ENCODE measurements around the gene FAAP100.
A peak's percentile ranks its signal among the peaks of the same experiment; 100 is the strongest.

The FAAP100 gene

GRCh38 chr17:81524865-81525159, 27.3 kb downstream of the FAAP100 start:
- DNase-seq (ENCODE audit: low read depth in 2 of 2): no peak

DNA sequence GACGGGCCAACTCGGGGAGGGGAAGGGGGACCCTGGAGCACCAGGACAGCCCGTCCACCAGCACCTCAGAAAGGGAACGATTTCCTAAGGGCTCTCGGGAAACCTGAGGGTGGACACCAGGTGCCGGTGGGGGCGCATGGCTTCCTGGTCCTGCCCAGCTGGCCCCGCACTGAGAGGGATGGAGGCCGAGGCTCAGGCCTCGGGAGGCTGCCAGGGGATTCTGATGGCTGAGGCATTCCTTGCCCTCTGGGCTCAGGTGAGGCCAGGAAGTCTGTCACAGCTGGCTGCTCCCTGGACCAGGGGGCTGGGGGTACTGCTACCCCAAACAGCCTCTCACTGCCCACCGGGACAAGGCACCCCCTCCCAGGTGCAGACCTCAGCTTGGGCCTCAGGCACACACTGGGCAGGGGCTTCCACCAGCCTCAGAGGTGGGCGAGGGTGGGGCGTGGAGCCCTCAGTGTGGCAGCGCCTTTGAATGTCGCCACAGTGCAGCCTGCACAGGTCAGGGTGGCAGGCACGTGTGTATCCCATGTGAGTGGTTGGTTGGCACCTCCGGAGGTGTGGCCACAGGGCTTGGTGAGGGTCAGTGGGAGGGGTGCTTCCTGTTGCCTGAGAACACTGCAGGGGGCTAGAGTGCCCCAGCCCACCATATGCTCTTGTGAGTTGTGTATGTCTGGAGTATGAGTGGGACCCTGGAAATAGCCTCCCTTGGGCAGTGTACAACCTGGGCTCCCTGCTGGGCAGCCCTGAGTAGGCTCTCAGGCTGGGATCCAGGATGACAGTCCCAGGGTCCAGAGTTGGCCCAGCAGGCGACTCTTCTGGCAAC, 27.9 kb downstream of the FAAP100 start:
- no peak for DNase-seq (ENCODE audit: low read depth in 2 of 2)

DNA sequence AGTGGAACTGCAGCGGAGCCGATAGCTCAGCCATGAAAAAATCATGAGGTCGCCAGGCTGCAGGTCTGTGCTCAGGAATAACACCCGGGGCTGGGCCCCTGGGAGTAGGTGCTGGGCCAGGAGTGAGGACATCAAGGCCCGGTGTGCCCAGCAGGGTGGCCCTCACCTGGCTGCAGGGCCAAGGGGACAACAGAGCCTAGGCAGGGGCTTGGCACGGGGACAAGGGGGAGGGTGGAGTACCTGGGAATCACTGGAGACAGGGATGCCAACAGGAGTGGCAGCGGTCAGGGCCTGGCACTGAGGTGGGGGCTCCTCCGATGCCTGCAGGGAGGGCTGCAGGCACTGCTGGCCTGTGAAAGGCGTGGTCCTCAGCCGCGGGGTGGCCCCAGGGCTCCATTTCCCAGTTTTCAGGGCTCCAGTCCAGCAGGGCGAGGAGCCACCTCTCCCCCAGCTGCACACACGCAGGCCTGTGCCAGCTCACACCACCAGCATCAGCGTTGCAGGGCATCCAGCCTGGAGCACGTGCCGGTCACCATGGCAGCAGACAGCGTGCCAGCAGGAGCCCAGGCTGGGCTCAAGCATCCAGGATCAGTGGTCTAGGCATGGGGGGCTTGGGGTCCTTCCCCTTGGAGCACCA, 28.6 kb downstream of the FAAP100 start:
- no peak for DNase-seq (ENCODE audit: low read depth in 2 of 2)

- DNase-seq (ENCODE audit: low read depth in 2 of 2): no peak
Measured at GRCh38 chr17:81522491-81523401, 29.4 kb downstream of the FAAP100 start.

- no peak for DNase-seq (ENCODE audit: low read depth in 2 of 2)
Measured at GRCh38 chr17:81520021-81520901, 31.9 kb downstream of the FAAP100 start.

DNA sequence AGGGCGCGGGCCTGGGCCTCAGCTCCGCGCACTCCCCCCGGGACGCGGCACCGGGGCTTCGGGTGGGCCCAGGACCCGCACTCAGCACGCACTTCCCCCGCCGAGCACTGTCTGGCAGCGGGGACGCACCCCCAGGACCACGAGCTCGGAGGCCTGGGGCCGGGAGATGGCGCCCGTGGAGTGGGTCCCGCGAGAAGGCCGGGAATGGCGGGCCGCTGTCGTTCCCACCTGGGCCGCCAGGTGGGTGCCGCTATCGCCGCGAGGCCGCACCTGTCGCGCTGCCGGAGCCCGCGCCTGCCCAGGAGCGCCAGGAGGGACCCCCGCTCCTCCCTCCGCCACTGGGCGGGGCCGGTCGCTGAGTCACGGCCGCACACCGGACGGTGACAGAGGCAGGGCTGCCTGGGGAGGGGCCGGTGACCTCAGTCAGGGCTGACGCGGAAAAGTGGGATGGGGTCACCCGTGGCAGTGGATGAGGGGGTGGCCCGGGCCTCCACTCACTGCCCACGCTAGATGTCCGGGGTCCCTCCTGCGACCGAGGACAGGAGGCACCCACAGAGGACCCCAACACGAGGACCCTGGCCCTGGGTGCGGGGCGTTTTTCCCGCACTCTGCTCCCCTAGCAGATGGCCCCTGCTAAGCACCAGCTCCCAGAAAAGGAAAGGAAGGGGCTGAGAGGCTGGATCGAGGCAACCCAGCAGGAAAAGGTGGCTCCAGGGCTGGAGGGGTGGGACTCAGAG, 32.7 kb downstream of the FAAP100 start:
- DNase-seq (ENCODE audit: low read depth in 2 of 2): peak in 1 of 2 donors; percentile 69

GRCh38 chr17:81518785-81519283, 33.3 kb downstream of the FAAP100 start:
- peak in 1 of 2 donors; percentile 28 for DNase-seq (ENCODE audit: low read depth in 2 of 2)

DNA sequence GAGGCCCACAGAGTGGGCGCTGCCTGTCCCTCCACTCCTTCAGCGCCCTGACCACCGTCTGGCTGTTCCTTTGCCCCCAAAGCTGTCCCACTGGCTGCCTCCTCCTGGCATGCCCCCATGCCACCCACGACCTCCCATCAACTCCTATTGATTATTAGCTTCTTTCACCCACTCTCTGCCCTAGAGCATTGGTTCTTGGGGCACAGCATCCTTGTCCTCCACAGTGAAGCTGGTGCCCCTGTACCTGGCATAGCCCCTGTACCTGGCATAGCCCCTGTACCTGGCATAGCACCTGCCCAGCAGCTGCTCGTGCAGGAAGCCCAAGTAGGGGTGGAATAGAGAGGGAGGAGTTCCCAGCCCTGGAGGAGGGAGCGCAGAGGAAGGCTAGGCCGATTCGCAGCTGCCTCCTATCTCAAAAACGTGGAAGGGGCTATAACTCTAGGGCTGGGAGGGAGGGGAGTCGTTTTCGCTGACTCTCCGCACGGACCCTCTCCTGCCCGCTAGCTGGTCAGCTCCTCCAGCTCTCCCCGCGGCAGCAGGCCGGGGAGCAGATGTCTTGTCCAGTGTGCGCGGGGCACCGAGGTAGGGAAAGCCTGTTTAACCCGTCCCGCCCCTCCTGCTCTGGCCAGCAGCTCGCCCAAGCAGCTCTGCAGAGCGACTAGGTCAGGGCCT, 33.9 kb downstream of the FAAP100 start:
- DNase-seq (ENCODE audit: low read depth in 2 of 2): no peak

DNA sequence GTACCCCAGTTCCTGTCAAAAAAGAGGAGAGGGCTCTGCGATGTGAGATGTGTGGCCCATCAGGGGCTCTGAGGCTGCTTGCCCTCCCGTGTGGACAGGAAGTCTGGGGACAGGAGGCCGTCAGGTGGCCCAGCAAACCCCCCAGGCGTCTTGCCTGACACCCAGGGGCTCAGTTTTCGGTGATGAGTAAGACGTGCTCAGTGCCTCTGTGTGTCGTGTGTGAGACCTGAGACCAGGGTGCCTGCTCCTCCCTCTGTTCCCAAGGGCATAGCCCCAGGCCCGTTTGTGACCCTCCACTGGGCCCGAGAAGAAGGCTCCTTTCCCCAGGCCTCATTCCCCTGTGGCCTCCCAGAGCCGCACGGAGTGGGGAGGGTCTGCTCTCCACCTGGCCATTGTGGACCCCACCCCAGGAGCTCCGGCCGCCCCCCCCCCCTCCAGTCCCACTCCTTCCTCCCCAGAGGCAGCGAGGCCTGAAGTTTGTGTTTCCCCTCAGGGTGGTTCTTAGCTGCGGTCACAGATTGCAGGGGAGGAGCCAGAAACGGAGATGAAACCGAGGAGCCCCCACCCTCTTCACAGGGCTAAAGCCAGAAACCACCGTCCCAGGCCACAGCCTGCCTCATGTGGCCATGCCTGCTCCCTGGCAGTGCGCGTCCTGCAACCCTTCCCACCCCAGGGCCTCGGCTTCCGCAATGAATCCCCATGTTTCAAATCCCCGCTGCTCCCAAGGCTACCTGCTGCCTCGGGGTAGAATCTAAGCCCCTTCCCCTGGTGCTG, 34.6 kb downstream of the FAAP100 start:
- no peak for DNase-seq (ENCODE audit: low read depth in 2 of 2)

GRCh38 chr17:81517009-81517338, 35.2 kb downstream of the FAAP100 start:
- DNase-seq (ENCODE audit: low read depth in 2 of 2): no peak

DNA sequence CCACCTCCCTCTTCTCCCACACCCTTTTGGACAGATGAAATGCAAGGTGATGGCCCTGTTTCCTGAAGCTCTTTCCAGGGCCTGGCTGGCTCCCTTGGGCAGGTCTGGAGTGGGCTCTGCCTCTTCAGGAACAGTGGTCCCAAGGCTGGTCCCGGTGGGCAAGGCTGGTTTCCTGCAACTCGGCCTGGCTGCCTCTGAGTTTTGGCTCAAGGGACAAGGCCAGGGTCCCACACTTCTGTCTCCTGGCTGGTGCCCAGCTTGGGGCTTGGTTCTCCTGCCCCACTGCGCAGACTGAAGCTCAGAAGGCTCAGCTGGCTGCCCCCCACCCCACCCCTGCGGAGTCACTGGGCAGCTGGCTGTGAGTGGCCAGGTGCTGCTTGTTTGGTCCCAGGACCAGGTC, 35.7 kb downstream of the FAAP100 start:
- no peak for DNase-seq (ENCODE audit: low read depth in 2 of 2)

- DNase-seq (ENCODE audit: low read depth in 2 of 2): no peak
Measured at GRCh38 chr17:81515530-81516041, 36.6 kb downstream of the FAAP100 start.

DNA sequence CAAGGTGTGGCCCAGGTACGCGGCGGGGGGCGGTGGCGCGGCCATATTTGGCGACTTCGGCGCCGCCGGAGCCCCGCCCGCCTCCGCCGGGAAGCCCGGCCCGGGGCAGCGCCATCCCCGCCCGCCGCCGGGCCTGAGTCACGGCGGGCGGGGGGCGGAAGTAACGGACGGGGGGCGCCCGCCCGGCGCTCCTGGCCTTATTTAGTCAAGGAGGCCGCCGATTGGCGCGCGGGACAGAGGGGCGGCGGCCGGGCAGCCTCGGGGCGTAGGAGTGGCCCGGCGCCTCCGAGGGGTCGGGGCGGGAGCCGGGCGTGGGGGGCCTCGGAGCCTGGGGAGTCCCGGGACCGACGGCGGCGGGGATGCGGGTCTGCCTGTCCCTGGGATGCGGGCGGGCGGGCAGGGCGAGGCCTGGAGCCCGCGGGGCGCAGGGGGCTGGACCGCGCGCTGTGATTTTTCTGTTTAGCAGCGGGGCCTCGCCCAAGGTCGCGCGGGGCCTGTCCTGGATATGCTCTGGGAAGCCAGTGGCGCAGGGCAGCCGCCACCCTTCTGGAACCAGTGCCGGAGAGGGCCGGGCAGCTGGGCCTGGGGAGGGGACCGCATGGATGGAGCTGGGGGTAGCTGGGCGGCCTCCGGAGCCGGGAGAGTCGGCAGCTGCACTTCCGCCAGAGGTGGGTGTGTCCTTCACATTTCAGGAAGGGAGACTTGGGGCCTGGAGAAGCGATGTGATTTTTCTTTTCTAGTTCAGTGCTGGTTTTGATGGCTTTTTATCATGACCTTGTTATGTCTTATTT, 37.2 kb downstream of the FAAP100 start:
- peak in 1 of 2 donors; percentile 80 for DNase-seq (ENCODE audit: low read depth in 2 of 2)

DNA sequence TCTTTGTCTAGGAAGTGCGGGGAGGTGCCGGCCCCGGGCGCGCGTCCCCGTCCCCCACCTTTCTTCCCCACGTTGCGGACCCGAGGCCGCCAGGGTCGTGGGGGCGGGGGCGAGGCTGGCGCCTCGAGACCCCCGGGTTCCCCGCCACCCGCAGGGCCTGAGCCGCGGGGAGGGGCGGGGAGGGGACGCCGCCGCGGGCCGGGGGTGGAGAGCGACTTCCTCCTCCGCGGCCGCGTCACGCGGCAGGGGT, 37.7 kb downstream of the FAAP100 start:
- DNase-seq (ENCODE audit: low read depth in 2 of 2): no peak

DNA sequence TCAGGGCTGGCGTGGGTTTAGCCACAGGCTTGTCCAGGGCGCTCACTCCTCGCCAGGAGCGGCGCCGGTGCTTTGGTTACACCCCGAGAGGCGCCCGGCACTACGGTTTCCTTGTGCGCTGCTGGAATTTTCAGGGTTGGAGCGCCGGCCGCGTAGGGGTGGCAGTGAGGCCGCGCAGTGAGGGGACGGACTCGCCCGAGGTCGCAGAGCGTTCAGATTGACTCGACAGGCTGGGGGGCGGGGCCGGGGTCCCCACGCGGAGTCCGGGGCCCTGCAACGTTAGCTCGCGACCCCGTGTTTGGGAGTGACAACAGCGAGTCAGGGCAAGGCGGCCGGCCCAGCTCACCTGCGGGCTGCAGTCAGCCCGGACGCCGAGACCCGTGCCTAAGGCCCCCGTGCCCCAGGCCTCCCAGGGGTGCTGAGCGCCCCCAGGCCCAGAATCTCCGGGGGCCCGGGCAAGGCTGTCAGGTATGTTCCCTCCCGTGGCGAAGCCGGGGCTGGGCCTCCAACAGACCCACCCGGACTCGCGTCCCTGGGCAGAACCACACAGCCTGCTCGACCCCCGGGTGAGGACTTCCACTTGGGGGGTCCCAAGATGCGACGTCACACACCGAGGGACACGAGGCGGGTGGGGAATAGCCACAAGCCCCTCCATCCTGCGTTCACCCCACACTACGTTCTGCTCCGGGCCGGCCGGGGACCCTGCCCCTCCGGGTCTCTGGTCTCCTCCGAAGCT, 38.2 kb downstream of the FAAP100 start:
- peak in 1 of 2 donors; percentile 40 for DNase-seq (ENCODE audit: low read depth in 2 of 2)

GRCh38 chr17:81513372-81513752, 38.8 kb downstream of the FAAP100 start:
- DNase-seq (ENCODE audit: low read depth in 2 of 2): peak; percentile 50 to 56

DNA sequence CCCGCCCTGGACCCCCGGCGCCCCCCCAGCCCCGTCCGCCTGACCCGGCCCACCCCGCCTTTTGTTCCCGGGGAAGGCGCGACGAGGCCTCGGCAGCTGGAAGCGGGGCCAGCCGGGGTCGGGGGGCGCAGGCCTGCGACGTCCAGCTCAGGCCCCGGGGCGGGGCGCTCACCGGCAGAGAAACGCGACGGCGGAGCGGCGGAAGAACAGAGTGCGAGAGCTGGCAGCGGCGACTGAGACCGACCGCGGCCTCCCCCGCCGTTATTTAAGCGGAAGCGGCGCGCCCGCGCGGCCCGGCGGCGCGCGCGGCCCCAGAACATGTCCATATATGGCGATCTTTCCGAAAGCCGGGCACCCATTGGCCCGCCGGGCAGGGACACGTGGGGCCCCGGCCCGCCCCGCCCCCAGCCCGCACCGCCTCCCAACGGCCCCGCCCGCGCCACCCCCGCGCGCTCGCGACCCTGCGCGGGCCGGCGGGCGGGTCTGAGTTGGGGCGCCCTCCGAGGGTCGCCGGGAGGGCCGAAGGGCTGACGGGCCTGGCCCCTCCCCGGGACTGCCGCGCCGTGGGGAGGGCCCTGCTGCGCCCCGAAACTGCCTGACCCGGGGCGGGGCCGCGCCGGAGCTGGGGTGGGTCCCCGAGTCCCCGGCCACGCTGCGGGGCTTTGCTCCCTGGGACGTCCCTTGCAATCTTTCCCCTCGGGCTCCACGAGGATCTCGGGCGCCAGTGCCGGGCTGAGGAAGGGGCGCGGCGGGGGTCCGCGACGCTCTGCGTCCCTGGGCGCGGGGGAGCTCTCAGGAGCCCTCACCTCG, 39.4 kb downstream of the FAAP100 start, which contains the start of gene ACTG1:
Gene ACTG1, minus strand, starts transcription at position 238 of the 810 bp plus-strand sequence. CDS start 445 bp downstream, outside the sequence.
- DNase-seq (ENCODE audit: low read depth in 2 of 2): peak; percentile 79 to 89

Measured in stimulated activated CD8-positive, alpha-beta memory T cell treated with anti-CD3 and anti-CD28 coated beads, Interleukin-7, amount 100 ng/mL, for 4 hours (primary cell).